ENCODE results near the gene COQ5. TPM values are rescaled to one million over a fixed set of nuclear protein-coding genes. Genes with fewer than 3 reads are reported as not detected.

The COQ5 gene
- total RNA-seq, 1 experiment from 2014 or later, result 34.1 TPM

DNA sequence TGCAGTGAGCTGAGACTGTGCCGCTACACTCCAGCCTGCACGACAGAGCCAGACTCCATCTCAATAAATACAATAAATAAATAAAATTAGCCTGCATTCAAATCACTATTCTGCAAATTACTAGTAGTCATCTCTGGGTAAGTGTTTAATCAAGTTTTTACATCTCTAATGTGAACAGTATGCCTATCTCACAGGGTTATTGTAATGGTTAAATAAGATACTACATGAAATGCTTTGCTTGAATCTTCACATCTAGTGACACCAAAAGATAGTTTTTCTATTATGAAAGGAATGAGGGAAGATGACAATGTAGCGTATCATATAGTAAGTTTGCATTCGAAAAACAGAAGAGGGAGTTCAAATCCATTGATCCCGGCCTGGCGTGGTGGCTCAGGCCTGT is 61.5 kb downstream of the COQ5 start:
- no peak overlapping the region for H2AFZ ChIP-seq (ENCODE audit: low read depth, low read length, poor library complexity, severe bottlenecking)
- RAD21 ChIA-PET (ENCODE audit: low non-redundant PET in 1 of 2, low total read pairs in 2 of 2, uncharacterized antibody in 2 of 2, unreplicated experiment in 2 of 2), result interaction anchor here in 1 of 2 experiments (0.9 kb wide), 1 partner anchor 132 kb away, joined by 3 read pairs; no protein-coding TSS in a partner anchor

GRCh38 chr12:120466560-120467315 is 62.2 kb downstream of the COQ5 start:
- Histone ChIP-seq H3K27me3 (ENCODE audit: insufficient read depth, low read length) (no peaks in the 10 kb centered on the region), H2AFZ (ENCODE audit: low read depth, low read length, poor library complexity, severe bottlenecking) (no peak overlapping the region), H3K27ac (ENCODE audit: low read depth, low read length) (no peak overlapping the region), H4K20me1 (ENCODE audit: insufficient read depth) (peaks cover 32% of the 10 kb centered on the region), H3K4me2 (ENCODE audit: low read length) (no peak overlapping the region), H3K4me3 (replicated peaks in 1 of 2; ENCODE audit: low read depth in 1 of 2, low read length in 2 of 2) (no peak overlapping the region), H3K9me2 (ENCODE audit: insufficient read depth) (no peaks in the 10 kb centered on the region), H3K9me3 (ENCODE audit: control insufficient read depth in 1 of 2, insufficient read depth in 1 of 2, low read depth in 1 of 2, low read length in 2 of 2) (no peaks in the 10 kb centered on the region), H3K4me1 (ENCODE audit: control insufficient read depth in 1 of 2, insufficient read depth in 2 of 2, low read length in 2 of 2) (peaks cover 10 to 32% of the 10 kb centered on the region in 2 experiments), H3K36me3 (ENCODE audit: control insufficient read depth in 1 of 2, insufficient read depth in 2 of 2, low read length in 2 of 2) (peaks cover 45 to 46% of the 10 kb centered on the region in 2 experiments), H3K9ac (ENCODE audit: low read length) (no peak overlapping the region), H3K79me2 (ENCODE audit: insufficient read depth, low read length) (peaks cover 89% of the 10 kb centered on the region)
- CTCF ChIA-PET, result interaction anchor here (0.6 to 3.2 kb wide), 8 partner anchors 9 to 505 kb away, joined by 3 to 25 read pairs (median 4); partner anchors contain the start of gene POP5
- intact Hi-C loops (cut with micrococcal nuclease), result loop anchor here (1.0 to 5.0 kb wide), 2 partner anchors 110 to 129 kb away; no protein-coding TSS in a partner anchor
- DNase-seq (ENCODE audit: low read depth, low spot score) (peak; percentile 34), ATAC-seq (peak; percentile 43)
- POLR2A ChIA-PET, result interaction anchor here (1.0 to 1.1 kb wide), 2 partner anchors 29 to 173 kb away, joined by 3 read pairs; partner anchors contain the start of genes DYNLL1 and RNU4-1
- RAD21 ChIA-PET (ENCODE audit: low non-redundant PET in 1 of 2, low total read pairs in 2 of 2, uncharacterized antibody in 2 of 2, unreplicated experiment in 2 of 2), result interaction anchor here in 1 of 2 experiments (0.9 kb wide), 1 partner anchor 131 kb away, joined by 3 read pairs; no protein-coding TSS in a partner anchor
- TF ChIP-seq TCF7L2 (IDR thresholded peaks at IDR 0.05; ENCODE audit: borderline replicate concordance, extremely low read depth, insufficient read depth, insufficient read length), result no peak
- TF ChIP-seq, protein P1, sequence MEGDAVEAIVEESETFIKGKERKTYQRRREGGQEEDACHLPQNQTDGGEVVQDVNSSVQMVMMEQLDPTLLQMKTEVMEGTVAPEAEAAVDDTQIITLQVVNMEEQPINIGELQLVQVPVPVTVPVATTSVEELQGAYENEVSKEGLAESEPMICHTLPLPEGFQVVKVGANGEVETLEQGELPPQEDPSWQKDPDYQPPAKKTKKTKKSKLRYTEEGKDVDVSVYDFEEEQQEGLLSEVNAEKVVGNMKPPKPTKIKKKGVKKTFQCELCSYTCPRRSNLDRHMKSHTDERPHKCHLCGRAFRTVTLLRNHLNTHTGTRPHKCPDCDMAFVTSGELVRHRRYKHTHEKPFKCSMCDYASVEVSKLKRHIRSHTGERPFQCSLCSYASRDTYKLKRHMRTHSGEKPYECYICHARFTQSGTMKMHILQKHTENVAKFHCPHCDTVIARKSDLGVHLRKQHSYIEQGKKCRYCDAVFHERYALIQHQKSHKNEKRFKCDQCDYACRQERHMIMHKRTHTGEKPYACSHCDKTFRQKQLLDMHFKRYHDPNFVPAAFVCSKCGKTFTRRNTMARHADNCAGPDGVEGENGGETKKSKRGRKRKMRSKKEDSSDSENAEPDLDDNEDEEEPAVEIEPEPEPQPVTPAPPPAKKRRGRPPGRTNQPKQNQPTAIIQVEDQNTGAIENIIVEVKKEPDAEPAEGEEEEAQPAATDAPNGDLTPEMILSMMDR (IDR thresholded peaks at IDR 0.05 in 2 of 3, conservative IDR thresholded peaks at IDR 0.05 in 1 of 3; ENCODE audit: borderline replicate concordance in 1 of 3, insufficient read depth in 1 of 3, low read depth in 2 of 3, low read length in 2 of 3), result peak in 2 of 3 experiments; percentile 64 to 73; a peak in 4 of 6 replicates
- BruUV-seq (replicated peaks), result no TSS peak

More for the DNA sequence above, 61.5 kb downstream of the COQ5 start:
- H3K9me3 ChIP-seq (ENCODE audit: control insufficient read depth in 1 of 2, insufficient read depth in 1 of 2, low read depth in 1 of 2, low read length in 2 of 2), result no peaks in the 10 kb centered on the region
- H3K9me2 ChIP-seq (ENCODE audit: insufficient read depth), result no peaks in the 10 kb centered on the region
- H3K27me3 ChIP-seq (ENCODE audit: insufficient read depth, low read length), result no peaks in the 10 kb centered on the region
- H3K4me2 ChIP-seq (ENCODE audit: low read length), result peak overlapping the region; percentile 91; the same call in 1 of the 2 replicates
- intact Hi-C loops (cut with micrococcal nuclease), result loop anchor here (5.0 kb wide), 1 partner anchor 130 kb away; no protein-coding TSS in a partner anchor
- peaks cover 29% of the 10 kb centered on the region; the same call in 1 of the 2 replicates for H4K20me1 ChIP-seq (ENCODE audit: insufficient read depth)
- no peak overlapping the region for H3K27ac ChIP-seq (ENCODE audit: low read depth, low read length)
- H3K4me1 ChIP-seq (ENCODE audit: control insufficient read depth in 1 of 2, insufficient read depth in 2 of 2, low read length in 2 of 2), result peaks cover 15 to 39% of the 10 kb centered on the region in 2 experiments
- H3K4me3 ChIP-seq (replicated peaks in 1 of 2; ENCODE audit: low read depth in 1 of 2, low read length in 2 of 2), result no peak overlapping the region
- H3K79me2 ChIP-seq (ENCODE audit: insufficient read depth, low read length), result peaks cover 83% of the 10 kb centered on the region
- POLR2A ChIA-PET, result interaction anchor here (2.3 kb wide), 1 partner anchor 29 kb away, joined by 12 read pairs; the partner anchor contains the start of gene DYNLL1
- BruUV-seq (replicated peaks), result no TSS peak
- no peak for TF ChIP-seq EZH2 (IDR thresholded peaks at IDR 0.05)
- TF ChIP-seq, protein P2, sequence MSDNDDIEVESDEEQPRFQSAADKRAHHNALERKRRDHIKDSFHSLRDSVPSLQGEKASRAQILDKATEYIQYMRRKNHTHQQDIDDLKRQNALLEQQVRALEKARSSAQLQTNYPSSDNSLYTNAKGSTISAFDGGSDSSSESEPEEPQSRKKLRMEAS (IDR thresholded peaks at IDR 0.05), result no peak
- H3K9ac ChIP-seq (ENCODE audit: low read length), result no peak overlapping the region
- H3K36me3 ChIP-seq (ENCODE audit: control insufficient read depth in 1 of 2, insufficient read depth in 2 of 2, low read length in 2 of 2), result peaks cover 38 to 40% of the 10 kb centered on the region in 2 experiments
- ATAC-seq (no peak), DNase-seq (ENCODE audit: low read depth, low spot score) (no peak)
- CTCF ChIA-PET, result interaction anchor here (1.2 to 3.2 kb wide), 3 partner anchors 10 to 114 kb away, joined by 3 to 25 read pairs (median 10); partner anchors contain the start of gene POP5
